Measurements from ENCODE around the gene CDX2. TPM values are rescaled to one million over a fixed set of nuclear protein-coding genes. Genes with fewer than 3 reads are reported as not detected.

Gene CDX2
- total and polyA plus RNA-seq, 2 donors (not counting 1 experiment from before 2014, with no cell fraction given) = not detected

DNA sequence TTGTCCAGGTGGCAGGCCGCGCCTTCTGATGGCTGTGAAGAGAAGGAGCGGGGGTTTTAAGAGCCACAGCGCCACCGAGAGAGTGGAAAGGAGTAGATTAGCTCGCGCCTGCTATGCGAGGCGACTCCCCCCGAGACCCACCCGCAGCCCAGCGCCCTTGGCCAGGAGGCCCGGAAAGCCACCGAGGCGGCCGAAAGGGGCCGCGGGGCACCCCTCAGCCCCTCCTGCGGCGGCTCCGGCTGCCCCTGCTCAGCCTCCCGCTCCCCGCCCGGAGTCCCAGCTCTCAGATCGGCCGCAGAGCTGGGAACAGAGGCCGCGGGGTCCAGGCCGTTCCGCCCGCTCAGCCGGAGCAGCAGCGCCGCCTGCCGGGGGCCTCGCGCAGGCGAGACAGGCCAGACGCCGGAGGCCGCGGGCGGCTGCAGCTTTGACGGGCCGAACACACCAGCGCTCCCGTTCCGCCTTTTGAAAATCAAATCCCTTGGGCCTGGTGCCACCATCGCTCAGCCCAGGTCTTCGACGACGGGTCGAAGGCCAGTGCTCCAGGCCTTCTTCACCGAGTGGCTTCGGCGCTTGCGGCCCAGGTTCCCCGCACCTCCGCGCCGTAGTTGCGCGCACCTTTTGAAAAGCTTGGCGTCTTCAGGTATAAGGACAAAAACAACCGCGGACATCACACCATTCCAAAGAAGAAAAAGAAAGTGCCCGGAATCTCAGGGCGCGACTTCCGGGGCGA is 15.3 kb downstream of the CDX2 start:
- peak; percentile 81 for DNase-seq
- intact Hi-C loops (cut with micrococcal nuclease) = loop anchor here (2.0 to 10.0 kb wide), 2 partner anchors 37 to 579 kb away; no protein-coding TSS in a partner anchor
- WGBS (ENCODE audit: insufficient coverage) = 2% methylated on average over 71 of the region's 71 CpGs
- no peak overlapping the region for H3K27ac Mint-ChIP-seq
- H3K4me3 Mint-ChIP-seq = peak overlapping the region; percentile 86
- ChIA-PET CTCF (interaction anchor here (0.5 to 3.8 kb wide), 21 partner anchors 8 to 1007 kb away, joined by 3 to 43 read pairs (median 5); partner anchors contain the start of genes CDX2 and PDX1), POLR2A (no interaction called here)
- peaks cover 21 to 25% of the 10 kb centered on the region in 2 donors for H3K4me1 ChIP-seq (ENCODE audit: control insufficient read depth in 2 of 2, insufficient read depth in 2 of 2, low read length in 2 of 2)
- peak overlapping the region in 4 of 5 experiments; percentile 31 to 53 (median 43) for H3K4me3 ChIP-seq (ENCODE audit: control extremely low read depth in 1 of 5, extremely low read depth in 1 of 5, insufficient read depth in 1 of 5, low read depth in 2 of 5, low read length in 4 of 5)
- no peaks in the 10 kb centered on the region for H3K79me2 ChIP-seq (ENCODE audit: control insufficient read depth, insufficient read depth, low read length)
- no peaks in the 10 kb centered on the region for H3K9me3 Mint-ChIP-seq (ENCODE audit: insufficient read depth)
- TF ChIP-seq, protein P1, sequence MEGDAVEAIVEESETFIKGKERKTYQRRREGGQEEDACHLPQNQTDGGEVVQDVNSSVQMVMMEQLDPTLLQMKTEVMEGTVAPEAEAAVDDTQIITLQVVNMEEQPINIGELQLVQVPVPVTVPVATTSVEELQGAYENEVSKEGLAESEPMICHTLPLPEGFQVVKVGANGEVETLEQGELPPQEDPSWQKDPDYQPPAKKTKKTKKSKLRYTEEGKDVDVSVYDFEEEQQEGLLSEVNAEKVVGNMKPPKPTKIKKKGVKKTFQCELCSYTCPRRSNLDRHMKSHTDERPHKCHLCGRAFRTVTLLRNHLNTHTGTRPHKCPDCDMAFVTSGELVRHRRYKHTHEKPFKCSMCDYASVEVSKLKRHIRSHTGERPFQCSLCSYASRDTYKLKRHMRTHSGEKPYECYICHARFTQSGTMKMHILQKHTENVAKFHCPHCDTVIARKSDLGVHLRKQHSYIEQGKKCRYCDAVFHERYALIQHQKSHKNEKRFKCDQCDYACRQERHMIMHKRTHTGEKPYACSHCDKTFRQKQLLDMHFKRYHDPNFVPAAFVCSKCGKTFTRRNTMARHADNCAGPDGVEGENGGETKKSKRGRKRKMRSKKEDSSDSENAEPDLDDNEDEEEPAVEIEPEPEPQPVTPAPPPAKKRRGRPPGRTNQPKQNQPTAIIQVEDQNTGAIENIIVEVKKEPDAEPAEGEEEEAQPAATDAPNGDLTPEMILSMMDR (IDR thresholded peaks at IDR 0.05) = peak; percentile 86
- peak; percentile 6 for TF ChIP-seq EZH2 (IDR thresholded peaks at IDR 0.05; ENCODE audit: borderline replicate concordance, insufficient read depth, low read depth, low read length, poor library complexity, severe bottlenecking)
- no peaks in the 10 kb centered on the region for H3K36me3 ChIP-seq (replicated peaks in 1 of 2; ENCODE audit: control extremely low read depth in 1 of 2, control insufficient read depth in 1 of 2, extremely low read depth in 1 of 2, insufficient read depth in 2 of 2, low read length in 1 of 2)
- H3K9ac ChIP-seq (ENCODE audit: low read length) = peak overlapping the region; percentile 62
- H3K4me1 Mint-ChIP-seq = peaks cover 15% of the 10 kb centered on the region
- H3K27ac ChIP-seq (ENCODE audit: low read length in 2 of 2) = no peak overlapping the region
- H3K4me2 ChIP-seq (replicated peaks; ENCODE audit: low read depth, low read length, poor library complexity, severe bottlenecking) = peak overlapping the region; percentile 80
- peak overlapping the region; percentile 59 for H2AFZ ChIP-seq (ENCODE audit: insufficient read depth, low read depth, low read length, poor library complexity, severe bottlenecking)
- H3K27me3 Mint-ChIP-seq = peaks cover 74% of the 10 kb centered on the region
- ATAC-seq (ENCODE audit: low read depth) = peak; percentile 88
- peaks cover 0 to 12% (median 1%) of the 10 kb centered on the region in 3 donors for H3K9me3 ChIP-seq (ENCODE audit: control extremely low read depth in 1 of 3, control insufficient read depth in 2 of 3, insufficient read depth in 1 of 3, low read length in 2 of 3)
- H4K20me1 ChIP-seq (ENCODE audit: control insufficient read depth, insufficient read depth, low read length, poor library complexity, severe bottlenecking) = no peaks in the 10 kb centered on the region
- peaks cover 0 to 58% (median 44%) of the 10 kb centered on the region in 4 experiments for H3K27me3 ChIP-seq (replicated peaks in 1 of 4; ENCODE audit: control extremely low read depth in 1 of 4, control insufficient read depth in 3 of 4, insufficient read depth in 4 of 4, low read length in 3 of 4)

All from B cell (primary cell).